NCI-H2171 treated with DMSO at 0.1 percent for 48 hours (cell line): Measurements from ENCODE around the gene LUC7L2.
"Not testable (repeated sequence)": the region's sequence is repeated elsewhere in the genome, so short reads cannot be mapped to it uniquely, and the experiment has no call there.

Experiments
- DNase-seq: peaks from one replicate; lab custom pipeline; 2025; lab: John Stamatoyannopoulos, UW

LUC7L2 gene, protein sequence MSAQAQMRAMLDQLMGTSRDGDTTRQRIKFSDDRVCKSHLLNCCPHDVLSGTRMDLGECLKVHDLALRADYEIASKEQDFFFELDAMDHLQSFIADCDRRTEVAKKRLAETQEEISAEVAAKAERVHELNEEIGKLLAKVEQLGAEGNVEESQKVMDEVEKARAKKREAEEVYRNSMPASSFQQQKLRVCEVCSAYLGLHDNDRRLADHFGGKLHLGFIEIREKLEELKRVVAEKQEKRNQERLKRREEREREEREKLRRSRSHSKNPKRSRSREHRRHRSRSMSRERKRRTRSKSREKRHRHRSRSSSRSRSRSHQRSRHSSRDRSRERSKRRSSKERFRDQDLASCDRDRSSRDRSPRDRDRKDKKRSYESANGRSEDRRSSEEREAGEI

DNA sequence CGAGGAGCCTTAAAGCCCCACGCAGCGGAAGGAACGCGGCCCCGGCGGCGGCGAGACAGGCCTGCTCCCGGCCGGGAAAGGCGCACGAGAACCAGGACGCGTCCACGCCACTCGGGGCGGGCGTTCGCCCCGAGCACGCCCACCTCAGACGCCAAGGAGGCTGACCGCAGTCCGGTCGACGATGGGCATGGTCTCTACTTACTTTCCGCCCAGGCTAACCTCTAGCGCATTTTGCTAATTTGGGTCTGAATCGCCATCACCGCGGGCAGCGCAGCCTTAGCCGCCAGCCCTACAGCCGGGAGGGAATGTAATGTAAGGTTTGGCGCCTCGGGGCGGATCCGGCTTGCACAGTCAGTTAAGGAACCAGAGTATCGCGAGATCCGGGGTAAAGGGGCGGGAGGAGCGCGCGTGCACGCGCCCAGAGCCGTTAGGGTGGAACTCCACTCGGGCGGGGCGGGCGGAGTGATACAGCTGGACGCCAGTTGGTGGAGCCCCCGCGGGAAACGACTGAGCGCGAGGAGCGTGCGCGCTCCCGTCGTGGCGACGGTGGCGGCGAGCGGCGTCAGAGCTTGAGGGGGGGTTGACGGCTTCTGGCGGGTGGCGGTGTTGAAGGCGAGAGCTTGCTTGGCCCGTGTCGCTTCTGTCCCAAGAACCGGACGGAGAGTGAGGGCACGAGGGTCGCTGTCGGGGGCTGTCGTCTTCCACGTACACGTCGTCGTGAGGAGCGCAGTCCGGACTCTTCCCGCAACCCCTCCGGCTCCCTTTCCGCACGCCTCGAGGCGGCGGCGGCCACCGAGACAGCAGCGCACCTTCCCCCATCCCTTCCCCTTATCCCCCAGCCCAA lies at the start of gene LUC7L2:
LUC7L2 (plus strand) TSS at position 529 of the 844 bp plus-strand sequence. CDS start 368 bp downstream, outside the sequence.
- DNase-seq: peak; percentile 99

DNA sequence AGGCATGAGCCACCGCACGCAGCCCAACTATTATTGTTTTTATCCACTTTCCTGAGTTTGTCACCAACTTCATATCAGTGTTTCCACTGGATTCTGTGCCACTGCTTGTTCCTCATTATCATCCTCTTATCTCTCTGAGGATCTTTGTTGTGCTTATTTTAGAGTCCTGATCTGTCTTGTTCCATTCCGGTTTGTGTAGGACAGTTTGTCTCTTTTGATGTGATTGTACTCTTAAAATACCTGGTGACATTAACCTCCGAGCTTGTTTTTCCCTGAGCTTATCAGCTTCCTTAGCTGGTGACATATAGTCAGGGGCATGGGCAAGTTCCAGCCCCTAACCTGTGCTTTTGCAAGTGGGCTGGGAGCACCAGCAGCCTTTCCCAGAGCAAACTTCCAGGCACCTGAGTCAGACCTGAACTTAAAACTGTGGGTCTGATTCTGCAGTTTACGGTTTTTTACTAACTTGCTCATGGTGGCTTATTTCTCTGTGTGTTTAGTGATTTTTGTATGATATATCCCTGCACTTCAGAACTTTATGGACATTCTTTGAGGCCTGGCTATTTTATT lies 41.7 kb upstream of the LUC7L2 start:
- no peak for DNase-seq

DNA sequence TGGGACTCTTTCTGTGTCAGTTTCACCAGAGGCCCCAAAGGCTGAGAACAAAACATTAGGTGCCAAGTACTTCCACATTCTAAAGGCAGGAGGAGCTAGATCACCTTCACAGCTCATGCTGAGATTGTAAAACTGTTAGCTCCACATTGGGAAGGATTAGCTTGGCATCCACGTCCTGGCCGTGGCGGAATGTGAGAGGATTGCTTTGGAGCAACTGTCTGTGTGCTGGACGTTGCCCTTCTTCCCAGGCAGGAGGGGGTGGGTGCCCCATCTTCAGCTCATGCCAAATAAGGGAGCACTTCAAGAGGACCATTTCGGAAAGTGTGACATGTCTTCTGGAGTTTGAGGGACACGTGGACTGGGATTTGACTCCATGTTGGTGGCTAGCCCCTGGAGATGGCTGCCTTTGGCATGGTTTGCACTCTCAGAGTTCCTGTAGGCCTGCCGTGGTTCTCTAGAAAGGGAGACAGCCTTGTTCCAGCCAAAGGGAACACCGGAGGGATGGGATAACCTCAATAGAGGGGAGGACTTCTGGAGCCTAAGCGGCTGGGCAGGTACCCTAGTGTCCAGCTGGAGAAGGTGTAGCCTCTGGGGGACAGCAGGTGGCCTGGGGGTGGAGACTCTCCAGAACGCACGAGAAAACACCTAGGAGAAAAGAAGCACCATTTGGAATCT lies 38.5 kb upstream of the LUC7L2 start:
- DNase-seq: no peak

DNA sequence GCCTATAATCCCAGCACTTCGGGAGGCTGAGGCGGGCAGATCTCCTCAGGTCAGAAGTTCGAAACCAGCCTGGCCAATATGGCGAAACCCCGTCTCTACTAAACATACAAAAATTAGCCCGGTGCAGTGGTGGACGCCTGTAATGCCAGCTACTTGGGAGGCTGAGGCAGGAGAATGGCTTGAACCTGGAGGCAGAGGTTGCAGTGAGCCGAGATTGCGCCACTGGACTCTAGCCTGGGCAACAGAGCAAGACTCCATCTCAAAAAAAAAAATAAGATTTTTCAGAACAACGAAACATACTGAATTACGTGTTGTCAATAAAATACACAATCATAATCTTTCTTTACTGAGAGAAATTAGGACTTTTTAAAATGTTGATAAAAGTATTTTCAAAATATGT lies 35.0 kb upstream of the LUC7L2 start:
- not testable (repeated sequence) for DNase-seq

DNA sequence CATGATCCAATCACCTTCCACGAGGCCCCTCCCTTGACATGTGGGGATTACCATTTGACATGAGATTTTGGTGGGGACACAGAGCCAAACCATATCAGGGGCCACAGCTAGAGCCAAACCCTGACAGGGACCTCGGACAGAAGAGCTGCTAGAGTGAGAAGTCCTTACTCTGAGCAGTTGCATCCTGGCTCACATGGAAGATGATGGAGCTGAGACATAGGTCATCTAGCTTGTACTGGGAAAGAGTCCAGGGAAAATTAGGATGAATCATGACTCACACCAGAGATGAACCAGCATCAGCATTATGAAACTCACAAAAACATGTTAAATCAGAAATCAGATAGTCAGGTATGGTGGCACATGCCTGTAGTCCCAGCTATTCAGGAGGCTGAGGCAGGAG lies 31.3 kb upstream of the LUC7L2 start:
- DNase-seq: no peak

DNA sequence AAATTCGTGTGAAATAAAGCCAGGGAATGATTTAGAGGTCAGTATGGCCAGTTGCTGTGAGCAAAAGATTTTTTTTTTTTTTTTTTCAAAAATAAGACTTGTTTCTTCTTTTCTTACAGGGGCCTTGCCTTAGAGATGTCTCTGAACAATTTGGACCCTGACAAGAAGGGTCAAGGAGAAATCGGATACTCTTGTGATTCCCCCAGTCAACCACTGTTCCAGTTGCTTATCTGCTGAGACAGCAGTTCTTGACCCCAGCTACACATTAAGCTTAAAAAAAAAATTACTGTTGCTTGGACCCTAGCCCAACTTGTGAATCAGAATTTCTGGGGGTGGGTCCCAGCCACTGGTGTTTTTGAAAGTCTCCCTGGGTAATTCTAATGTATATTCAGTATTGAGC lies 30.6 kb upstream of the LUC7L2 start:
- DNase-seq: no peak

DNA sequence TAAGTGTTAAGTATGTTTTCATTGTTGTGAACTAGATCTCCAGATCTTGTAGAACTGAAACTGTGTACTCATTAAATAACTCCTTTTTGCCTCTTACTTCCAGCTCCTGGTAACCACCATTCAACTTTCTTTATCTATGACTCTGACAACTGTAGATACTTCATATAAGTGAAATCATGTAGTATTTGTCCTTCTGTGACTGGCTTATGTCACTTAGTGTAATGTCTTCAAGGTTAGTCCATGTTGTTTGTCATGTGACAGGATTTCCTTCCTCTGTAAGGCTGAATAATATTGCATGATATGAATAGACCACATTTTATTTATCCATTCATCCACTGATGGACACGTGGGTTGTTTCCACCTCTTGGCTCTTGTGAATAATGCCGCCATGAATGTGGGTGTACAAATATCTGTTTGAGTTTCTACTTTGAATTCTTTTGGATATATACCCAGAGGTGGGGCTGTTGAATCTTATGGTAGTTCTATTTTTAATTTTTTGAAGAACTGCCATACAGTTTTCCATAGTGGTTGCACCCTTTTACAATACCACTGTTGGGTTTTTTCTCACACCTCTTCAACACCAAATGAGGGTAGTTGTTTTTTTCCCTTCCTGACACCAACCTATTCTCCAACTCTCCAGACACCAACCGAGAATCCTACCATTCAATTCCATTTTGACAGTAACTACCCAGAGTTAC lies 29.2 kb upstream of the LUC7L2 start:
- DNase-seq: no peak

DNA sequence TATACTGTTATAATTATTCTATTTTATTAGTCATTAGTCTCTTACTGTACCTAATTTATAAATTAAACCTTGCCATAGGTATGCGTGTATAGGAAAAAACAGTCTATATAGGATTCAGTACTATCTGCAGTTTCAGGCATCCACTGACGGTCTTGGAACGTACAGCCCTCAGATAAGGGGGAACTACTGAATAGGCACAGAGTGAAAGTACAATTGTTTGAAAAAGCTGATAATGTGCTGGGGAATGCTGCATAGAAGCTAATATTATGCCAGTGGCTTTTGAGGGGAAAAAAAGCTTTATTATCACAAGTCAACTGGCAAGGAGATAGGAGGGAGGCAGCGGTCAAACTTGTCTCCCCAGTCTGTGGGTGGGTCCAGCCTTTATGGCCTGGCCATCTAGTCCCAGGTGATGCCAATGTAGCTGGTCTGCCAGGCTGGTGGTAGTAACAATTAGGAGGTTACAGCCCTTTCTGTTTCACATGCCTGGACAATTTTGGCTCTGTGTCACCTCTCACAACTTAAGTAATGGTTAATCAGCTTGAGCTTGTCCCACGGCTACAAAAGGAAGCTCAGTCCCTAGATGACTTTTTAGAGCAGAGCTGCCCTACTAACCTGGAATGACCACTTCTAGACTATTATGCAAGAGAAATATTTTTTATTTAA lies 26.9 kb upstream of the LUC7L2 start:
- no peak for DNase-seq

DNA sequence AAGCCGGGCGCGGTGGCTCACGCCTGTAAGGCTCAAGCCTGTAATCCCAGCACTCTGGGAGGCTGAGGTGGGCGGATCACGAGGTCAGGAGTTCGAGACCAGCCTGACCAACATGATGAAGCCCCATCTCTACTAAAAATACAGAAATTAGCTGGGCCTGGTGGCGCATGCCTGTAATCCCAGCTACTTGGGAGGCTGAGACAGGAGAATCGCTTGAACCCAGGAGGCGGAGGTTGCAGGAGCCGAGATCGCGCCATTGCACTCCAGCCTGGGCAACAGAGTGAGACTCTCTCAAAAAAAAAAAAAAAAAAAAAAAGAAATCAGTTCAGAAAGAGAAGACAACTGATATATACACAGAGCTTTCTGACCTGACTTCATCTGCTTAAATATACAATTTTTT lies 26.3 kb upstream of the LUC7L2 start:
- not testable (repeated sequence) for DNase-seq

DNA sequence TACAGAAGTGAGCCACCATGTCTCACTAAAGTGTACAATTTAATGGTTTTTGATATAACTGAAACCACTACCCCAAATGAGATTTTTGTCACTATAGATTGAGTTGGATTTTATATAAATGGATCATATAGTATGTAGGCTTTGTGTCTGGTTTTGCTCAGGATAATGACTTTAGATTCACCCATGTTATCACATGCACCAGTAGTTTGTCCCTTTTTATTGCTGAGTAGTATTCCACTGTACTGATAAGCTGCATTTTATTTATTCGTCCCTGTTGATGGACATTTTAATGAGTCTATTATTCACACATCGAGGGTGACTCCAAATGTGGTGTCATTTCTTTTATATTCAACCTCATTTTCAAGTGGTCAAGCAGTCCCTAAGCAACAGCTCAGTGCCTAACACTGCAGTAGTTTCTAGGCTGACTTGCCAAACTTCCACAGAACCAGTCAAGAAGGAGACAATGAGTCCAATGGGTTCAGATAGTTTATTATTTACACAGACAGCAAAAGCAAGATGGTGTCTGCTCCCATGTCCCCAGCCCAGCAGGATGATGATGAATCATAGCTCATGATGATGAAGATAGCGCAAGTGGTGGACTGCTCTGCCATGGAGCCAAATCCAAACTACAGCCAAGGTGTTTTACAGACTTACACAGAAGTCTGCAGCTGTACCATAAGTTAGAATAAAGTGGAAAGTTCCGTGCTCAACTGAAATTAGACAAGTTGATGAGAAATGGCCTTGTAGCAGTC lies 25.1 kb upstream of the LUC7L2 start:
- DNase-seq: no peak

DNA sequence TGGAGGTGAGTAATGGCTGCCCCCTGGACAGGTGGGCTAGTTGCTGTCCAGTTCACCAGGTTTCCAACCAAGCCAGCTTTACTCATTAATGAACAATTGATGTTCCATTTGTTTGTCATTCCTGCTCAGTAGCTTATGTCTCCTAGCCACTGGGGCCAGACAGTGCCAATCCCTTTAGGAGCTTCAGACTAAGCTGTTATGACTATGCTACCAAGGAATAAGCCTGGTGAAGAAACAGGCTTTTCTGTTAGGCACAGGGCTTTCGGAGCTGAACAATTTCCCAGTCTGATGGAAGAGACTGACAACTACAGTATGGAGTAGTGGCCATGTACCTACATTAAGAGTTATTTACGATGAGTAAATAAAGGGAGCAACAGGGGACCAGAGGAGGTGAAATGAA lies 20.7 kb upstream of the LUC7L2 start:
- DNase-seq: no peak

DNA sequence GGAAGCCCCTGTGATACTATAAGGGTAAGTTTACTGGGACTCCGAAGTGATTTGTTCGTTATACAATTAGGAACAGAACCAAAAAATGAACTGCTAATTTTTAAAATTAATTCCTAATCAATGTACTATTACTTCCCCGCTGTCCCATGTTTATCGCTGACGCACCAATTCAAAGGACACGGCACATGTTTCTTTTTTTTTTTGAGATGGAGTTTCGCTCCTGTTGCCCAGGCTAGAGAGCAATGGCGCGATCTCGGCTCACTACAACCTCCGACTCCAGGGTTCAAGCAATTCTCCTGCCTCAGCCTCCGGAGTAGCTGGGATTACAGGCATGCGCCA lies 20.0 kb upstream of the LUC7L2 start:
- no peak for DNase-seq

DNA sequence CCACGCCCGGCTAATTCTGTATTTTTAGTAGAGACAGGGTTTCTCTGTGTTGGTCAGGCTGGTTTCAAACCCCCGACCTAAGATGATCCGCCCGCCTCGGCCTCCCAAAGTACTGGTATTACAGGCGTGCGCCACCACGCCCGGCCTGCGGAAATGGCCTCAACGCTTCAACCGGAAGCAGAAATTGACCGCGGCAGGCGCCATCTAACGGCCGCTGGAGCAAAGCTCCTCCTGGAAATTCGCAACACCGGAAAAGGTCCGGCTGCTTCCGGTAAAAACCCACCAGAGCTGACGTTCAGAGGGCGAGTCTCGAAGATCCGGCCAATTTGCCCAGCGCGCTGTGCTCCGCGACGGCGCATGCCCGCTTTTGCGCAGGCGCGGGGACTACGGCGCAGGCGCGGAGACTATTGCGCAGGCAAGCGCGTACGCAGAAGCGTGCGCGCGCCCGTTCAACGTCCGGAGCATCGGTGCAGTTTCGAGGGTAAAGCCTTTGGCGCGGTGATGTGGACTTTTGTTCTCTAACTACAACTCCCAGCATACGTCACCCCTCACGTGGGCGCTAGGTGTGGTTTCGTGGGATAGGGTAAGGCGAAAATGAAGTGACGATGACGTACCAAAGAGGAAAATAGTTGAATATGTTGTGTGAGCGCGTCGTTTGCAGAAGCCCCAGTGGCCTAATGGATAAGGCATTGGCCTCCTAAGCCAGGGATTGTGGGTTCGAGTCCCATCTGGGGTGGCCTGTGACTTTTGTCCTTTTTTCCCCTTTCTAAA lies 19.5 kb upstream of the LUC7L2 start:
- DNase-seq: peak; percentile 100

DNA sequence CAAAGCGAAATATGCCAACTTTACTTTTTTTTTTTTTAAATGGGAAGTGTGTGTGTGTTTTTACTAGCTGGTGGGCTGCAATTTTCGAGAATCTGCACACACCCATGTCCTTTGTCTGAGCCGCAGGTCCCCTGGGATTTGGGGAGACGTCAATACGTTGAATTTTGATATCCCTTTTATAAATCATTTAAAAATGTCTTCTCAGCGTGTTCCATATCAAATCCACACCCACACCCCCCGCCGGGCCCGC lies 19.0 kb upstream of the LUC7L2 start:
- DNase-seq: no peak

DNA sequence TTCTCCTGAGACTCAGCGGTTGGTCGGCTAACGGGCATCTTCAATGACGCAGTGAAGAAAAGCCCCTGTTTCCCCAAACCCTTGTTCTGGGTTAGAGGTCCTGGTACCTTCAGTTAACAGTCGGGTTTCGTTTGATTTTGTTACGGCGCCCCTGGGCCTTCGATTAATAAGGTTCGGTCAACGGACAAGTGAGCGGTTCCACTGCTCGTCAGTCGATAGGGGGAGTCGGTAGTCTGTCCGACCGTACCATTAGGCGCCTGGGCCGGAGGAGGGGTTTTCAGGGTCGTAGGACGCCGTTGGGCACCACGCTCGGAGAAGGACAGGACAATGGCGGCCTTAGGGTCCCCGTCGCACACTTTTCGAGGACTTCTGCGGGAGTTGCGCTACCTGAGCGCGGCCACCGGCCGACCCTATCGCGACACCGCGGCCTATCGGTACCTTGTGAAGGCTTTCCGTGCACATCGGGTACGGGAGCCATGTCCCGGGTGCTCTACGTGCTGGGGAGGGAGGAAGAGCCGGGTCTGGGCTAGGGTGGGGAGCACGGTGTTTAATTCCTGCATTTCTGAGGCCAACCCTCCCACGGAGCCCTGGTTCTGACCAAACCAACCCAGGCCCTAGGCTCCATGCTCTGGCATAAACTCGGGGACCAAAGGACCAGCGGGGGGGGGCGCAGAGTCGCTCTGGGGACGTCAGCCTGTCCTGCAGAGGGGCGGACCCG lies 18.5 kb upstream of the LUC7L2 start, which contains the start of gene FMC1:
FMC1 (plus strand) TSS at position 280 of the 718 bp plus-strand sequence; CDS start at position 328, 48 bp downstream.
- peak; percentile 94 for DNase-seq

DNA sequence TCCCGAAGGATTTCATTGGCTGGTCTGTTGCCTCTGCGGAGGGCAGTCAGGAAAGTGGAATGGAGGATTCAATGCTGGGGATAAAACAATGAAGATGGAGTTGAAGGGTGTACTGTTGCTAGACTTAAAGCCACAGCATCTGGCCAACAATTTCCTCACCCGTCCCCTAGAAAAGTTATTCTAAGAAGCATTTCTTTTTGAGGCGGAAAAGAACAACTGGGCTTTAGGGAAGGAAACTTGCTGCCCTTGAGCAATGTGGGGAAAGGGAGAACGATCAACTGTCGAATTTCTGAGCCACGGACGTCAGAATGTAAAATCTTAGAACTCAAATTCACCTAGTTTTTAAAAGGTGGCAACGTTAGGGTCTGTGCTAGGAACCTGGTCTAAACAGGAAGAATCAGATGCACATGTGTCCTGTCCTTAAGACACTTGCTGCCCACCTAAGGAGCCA lies 17.9 kb upstream of the LUC7L2 start:
- no peak for DNase-seq

DNA sequence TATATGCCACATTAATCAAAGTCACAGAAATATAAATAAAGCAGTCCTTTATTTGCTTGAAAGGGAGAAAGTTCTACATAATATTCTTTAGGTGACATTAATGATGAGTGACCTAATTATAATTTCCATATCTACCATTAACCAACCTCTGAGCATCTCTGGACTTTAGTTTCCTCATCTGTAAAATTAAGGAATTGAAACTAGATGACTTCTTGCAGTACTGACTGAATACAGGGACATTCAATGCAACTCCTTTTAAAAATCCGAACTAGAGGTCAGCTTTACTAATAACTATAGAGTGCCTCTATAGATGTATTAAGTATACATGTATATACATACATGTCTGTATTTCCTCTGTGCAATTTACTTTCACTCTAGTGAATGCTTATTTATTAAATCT lies 14.7 kb upstream of the LUC7L2 start:
- no peak for DNase-seq

DNA sequence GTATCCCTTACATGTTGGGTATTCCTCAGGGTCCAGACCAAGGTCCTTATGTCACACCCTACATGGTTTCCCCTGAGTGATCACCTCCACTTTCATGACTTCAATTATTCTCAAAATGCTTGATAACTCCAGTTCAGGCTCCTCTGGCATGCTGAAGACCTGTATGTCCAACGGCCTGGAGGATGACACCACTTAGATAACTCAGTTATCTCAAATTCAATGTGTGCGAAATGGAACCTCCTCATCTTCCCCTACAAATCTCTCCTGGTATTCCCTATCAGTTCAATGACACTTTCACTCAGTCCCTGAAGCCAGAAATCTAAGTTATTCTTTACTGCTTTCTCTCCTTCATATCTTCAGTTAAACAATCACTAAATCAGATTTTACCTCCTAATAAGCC lies 8.7 kb upstream of the LUC7L2 start:
- no peak for DNase-seq

DNA sequence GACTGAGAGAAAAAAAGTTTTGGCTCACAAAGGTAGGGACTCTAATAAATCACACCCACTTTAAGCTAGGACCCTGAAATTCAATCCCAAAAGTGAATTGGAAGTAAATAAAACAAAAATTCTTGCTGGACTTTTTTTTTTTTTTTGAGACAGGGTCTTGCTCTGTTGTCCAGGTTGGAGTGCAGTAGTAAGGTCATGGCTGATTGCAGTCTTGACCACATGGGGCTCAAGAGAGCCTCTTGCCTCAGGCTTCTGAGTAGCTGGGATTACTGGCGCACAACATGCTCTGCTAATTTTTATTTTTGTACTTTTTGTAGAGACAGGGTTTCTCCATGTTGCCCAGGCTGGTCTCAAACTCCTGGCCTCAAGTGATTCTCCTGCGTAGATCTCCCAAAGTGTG lies 5.0 kb upstream of the LUC7L2 start:
- DNase-seq: no peak
